Keratinocyte (primary cell): ENCODE results near the gene KDM7A. TPM values are rescaled to one million over a fixed set of nuclear protein-coding genes. Genes with fewer than 3 reads are reported as not detected.

Source experiments
- DNase-seq: peaks from one replicate; pipeline ENCODE4 v3.0.0-alpha.2; 2011; ENCODE audit warnings: low read depth, missing footprints, low spot score
- FAIRE-seq: peaks from 2 replicates; lab custom pipeline; 2011; peaks lifted over from hg19 to GRCh38; lab: Jason Lieb, UNC
- H2AFZ ChIP-seq: 2 replicates; pipeline ENCODE4 v1.6.0; 2012; ENCODE audit warnings: low read length, control low read depth, inconsistent platforms; ENCODE audit not compliant: control insufficient read depth
- H3K27ac ChIP-seq: 2 replicates; pipeline ENCODE4 v1.5.1; 2011; ENCODE audit warnings: low read length; ENCODE audit not compliant: control insufficient read depth, insufficient read depth
- H3K27me3 ChIP-seq: 3 replicates; pipeline ENCODE4 v1.6.0; 2011; ENCODE audit warnings: low read length; ENCODE audit not compliant: control insufficient read depth, insufficient read depth; ENCODE audit errors: extremely low read depth
- H3K36me3 ChIP-seq, 2 experiments: 2 replicates in 1 of 2; 3 replicates in 1 of 2; pipeline ENCODE4 v1.5.1; 2011; ENCODE audit warnings: low read length in 2 of 2, mild to moderate bottlenecking in 1 of 2; ENCODE audit not compliant: control insufficient read depth in 2 of 2, insufficient read depth in 2 of 2; ENCODE audit errors: extremely low read depth in 1 of 2
- H3K4me1 ChIP-seq: 3 replicates; pipeline ENCODE4 v1.5.1; 2011; ENCODE audit warnings: low read length; ENCODE audit not compliant: control insufficient read depth, insufficient read depth; ENCODE audit errors: extremely low read depth
- H3K4me2 ChIP-seq: 3 replicates; pipeline ENCODE4 v1.6.0; 2011; ENCODE audit warnings: low read depth, low read length; ENCODE audit not compliant: control insufficient read depth, insufficient read depth; ENCODE audit errors: extremely low read depth
- H3K4me3 ChIP-seq, 3 experiments: fragments of 200-600 bp in 1 of 3; sonication (generic) in 1 of 3; 2 replicates in 2 of 3; 3 replicates in 1 of 3; pipeline ENCODE4 v1.5.1; 2011 to 2016; ENCODE audit warnings: low read length in 3 of 3, mild to moderate bottlenecking in 3 of 3, control low read depth in 2 of 3, inconsistent platforms in 1 of 3, low read depth in 1 of 3, mixed read lengths in 1 of 3, mixed run types in 1 of 3, moderate library complexity in 1 of 3; ENCODE audit not compliant: control insufficient read depth in 2 of 3, insufficient read depth in 2 of 3; ENCODE audit errors: extremely low read depth in 1 of 3
- H3K79me2 ChIP-seq: 2 replicates; pipeline ENCODE4 v1.6.0; 2012; ENCODE audit warnings: low read length; ENCODE audit not compliant: control insufficient read depth, insufficient read depth
- H3K9ac ChIP-seq: 3 replicates; pipeline ENCODE4 v1.6.0; 2011; ENCODE audit warnings: low read length; ENCODE audit not compliant: control insufficient read depth, insufficient read depth; ENCODE audit errors: extremely low read depth
- H3K9me1 ChIP-seq: 3 replicates; pipeline ENCODE4 v1.6.0; 2011; ENCODE audit warnings: low read length; ENCODE audit not compliant: control insufficient read depth, insufficient read depth; ENCODE audit errors: extremely low read depth
- H3K9me3 ChIP-seq: 2 replicates; pipeline ENCODE4 v1.5.1; 2012; ENCODE audit warnings: low read depth, low read length; ENCODE audit not compliant: control insufficient read depth
- H4K20me1 ChIP-seq: 3 replicates; pipeline ENCODE4 v1.6.0; 2011; ENCODE audit warnings: low read length; ENCODE audit not compliant: control insufficient read depth, insufficient read depth; ENCODE audit errors: extremely low read depth
- EZH2 ChIP-seq: IDR thresholded peaks from one replicate; pipeline ENCODE4 v1.6.1; 2012; ENCODE audit warnings: inconsistent platforms, mild to moderate bottlenecking, low read length, moderate library complexity
- dilution Hi-C: fragments of 300-500 bp; cut with MboI; formaldehyde crosslinking; loops from one replicate; pipeline ENCODE4 v1.7.0; 2020; ENCODE audit warnings: low sequenced_read_pairs; ENCODE audit not compliant: extremely low pct_ligation_motif_present
- polyA plus RNA-seq, 5 experiments: library from polyadenylated mRNA; depleted of rRNA in 3 of 5; stranded (reverse) in 3 of 5; stranded (forward) in 1 of 5; unstranded in 1 of 5; fragments of >200 nt; gene quantifications; 1 replicate in 1 of 5; 2 replicates in 3 of 5; 3 replicates in 1 of 5; pipeline versions ENCODE4 v1.2.1 to v1.2.3, GENCODE V29; 2011 to 2012; ENCODE audit warnings: missing spikeins in 2 of 5, low read depth in 1 of 5, low replicate concordance in 1 of 5
- TF ChIP-seq, protein P1 (sequence below), 3 experiments: IDR thresholded peaks in 1 of 3; conservative IDR thresholded peaks in 1 of 3; optimal IDR thresholded peaks in 1 of 3; 2 replicates in 2 of 3; 3 replicates in 1 of 3; pipeline versions ENCODE3 to v1.5.1; 2011; ENCODE audit warnings: low read length in 3 of 3, mild to moderate bottlenecking in 3 of 3, moderate library complexity in 2 of 3, control low read depth in 1 of 3, inconsistent platforms in 1 of 3; ENCODE audit not compliant: insufficient read depth in 2 of 3; ENCODE audit errors: extremely low read depth in 1 of 3

Gene KDM7A
- polyA plus RNA-seq, 1 donor (not counting 4 experiments of a cell fraction or from before 2014, with no cell fraction given) = 3.3 TPM

DNA sequence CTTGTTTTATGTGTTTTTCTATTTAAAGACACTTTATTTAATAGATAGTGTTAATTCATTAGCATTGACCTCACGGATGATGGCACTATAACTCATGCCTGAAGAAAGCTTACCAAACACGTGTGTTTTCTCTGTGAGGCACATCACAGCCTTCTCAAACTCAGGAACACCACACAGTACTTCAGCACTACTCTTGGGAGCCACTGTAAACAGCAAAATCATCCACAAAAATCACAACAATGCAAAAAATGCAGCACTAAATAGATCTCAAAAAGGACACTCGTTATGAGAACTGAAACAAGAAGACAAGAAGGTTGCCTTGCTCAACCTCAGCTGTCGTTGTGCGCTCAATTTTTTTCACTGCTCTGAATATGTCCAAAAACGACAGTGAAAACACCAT is 102.0 kb downstream of the KDM7A start:
- DNase-seq (no peak), FAIRE-seq (no peak)
- TF ChIP-seq EZH2 = no peak
- TF ChIP-seq, protein P1, sequence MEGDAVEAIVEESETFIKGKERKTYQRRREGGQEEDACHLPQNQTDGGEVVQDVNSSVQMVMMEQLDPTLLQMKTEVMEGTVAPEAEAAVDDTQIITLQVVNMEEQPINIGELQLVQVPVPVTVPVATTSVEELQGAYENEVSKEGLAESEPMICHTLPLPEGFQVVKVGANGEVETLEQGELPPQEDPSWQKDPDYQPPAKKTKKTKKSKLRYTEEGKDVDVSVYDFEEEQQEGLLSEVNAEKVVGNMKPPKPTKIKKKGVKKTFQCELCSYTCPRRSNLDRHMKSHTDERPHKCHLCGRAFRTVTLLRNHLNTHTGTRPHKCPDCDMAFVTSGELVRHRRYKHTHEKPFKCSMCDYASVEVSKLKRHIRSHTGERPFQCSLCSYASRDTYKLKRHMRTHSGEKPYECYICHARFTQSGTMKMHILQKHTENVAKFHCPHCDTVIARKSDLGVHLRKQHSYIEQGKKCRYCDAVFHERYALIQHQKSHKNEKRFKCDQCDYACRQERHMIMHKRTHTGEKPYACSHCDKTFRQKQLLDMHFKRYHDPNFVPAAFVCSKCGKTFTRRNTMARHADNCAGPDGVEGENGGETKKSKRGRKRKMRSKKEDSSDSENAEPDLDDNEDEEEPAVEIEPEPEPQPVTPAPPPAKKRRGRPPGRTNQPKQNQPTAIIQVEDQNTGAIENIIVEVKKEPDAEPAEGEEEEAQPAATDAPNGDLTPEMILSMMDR (optimal IDR thresholded peaks at IDR 0.05 in 1 of 3, IDR thresholded peaks at IDR 0.05 in 1 of 3, conservative IDR thresholded peaks at IDR 0.05 in 1 of 3; ENCODE audit: extremely low read depth in 1 of 3, insufficient read depth in 2 of 3, low read length in 3 of 3) = no peak
- no peak overlapping the region for H3K4me3 ChIP-seq
- no peaks in the 10 kb centered on the region for H3K36me3 ChIP-seq
- dilution Hi-C loops = no loop called here
- no peak overlapping the region for H3K4me2 ChIP-seq
- no peak overlapping the region for H3K27ac ChIP-seq
- no peak overlapping the region for H2AFZ ChIP-seq
- no peaks in the 10 kb centered on the region for H3K27me3 ChIP-seq
- no peaks in the 10 kb centered on the region for H3K9me1 ChIP-seq
- H3K4me1 ChIP-seq = no peaks in the 10 kb centered on the region
- H4K20me1 ChIP-seq = no peaks in the 10 kb centered on the region
- H3K9me3 ChIP-seq = no peaks in the 10 kb centered on the region
- H3K9ac ChIP-seq = no peak overlapping the region
- no peaks in the 10 kb centered on the region for H3K79me2 ChIP-seq

DNA sequence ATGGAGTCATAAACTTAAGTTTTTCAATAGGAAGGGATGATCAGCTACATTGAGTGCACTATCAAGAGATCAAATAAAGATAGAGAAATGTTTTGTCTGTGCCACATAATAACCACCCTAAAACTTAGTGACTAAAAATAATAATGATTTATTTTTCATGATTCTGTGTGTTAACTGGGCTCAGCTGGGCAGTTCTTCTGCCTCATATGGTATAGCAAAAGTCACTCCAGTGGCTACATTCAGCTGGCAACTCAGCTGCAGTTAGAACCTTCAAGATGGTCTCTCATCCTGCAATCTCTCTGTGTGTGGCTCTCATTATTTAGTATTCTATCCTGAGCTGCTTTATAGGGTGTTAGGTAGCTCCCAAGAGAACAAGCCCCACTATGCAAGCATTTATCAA is 106.2 kb downstream of the KDM7A start:
- no peaks in the 10 kb centered on the region for H3K27me3 ChIP-seq

More for the DNA sequence above, 106.2 kb downstream of the KDM7A start:
- no peaks in the 10 kb centered on the region for H3K9me3 ChIP-seq
- H4K20me1 ChIP-seq = no peaks in the 10 kb centered on the region
- no peaks in the 10 kb centered on the region for H3K9me1 ChIP-seq
- H3K79me2 ChIP-seq = no peaks in the 10 kb centered on the region
- no peaks in the 10 kb centered on the region for H3K36me3 ChIP-seq
- FAIRE-seq = no peak
- no peaks in the 10 kb centered on the region for H3K4me1 ChIP-seq
- no peak overlapping the region for H3K27ac ChIP-seq
- H3K4me2 ChIP-seq = no peak overlapping the region
- dilution Hi-C loops = no loop called here
- no peak for DNase-seq
- no peak overlapping the region for H3K4me3 ChIP-seq
- no peak overlapping the region for H2AFZ ChIP-seq
- TF ChIP-seq, protein P1 (optimal IDR thresholded peaks at IDR 0.05 in 1 of 3, IDR thresholded peaks at IDR 0.05 in 1 of 3, conservative IDR thresholded peaks at IDR 0.05 in 1 of 3; ENCODE audit: extremely low read depth in 1 of 3, insufficient read depth in 2 of 3, low read length in 3 of 3) = no peak
- TF ChIP-seq EZH2 = no peak
- no peak overlapping the region for H3K9ac ChIP-seq
